Measurements from ENCODE around the gene TRAPPC11.

The TRAPPC11 gene

DNA sequence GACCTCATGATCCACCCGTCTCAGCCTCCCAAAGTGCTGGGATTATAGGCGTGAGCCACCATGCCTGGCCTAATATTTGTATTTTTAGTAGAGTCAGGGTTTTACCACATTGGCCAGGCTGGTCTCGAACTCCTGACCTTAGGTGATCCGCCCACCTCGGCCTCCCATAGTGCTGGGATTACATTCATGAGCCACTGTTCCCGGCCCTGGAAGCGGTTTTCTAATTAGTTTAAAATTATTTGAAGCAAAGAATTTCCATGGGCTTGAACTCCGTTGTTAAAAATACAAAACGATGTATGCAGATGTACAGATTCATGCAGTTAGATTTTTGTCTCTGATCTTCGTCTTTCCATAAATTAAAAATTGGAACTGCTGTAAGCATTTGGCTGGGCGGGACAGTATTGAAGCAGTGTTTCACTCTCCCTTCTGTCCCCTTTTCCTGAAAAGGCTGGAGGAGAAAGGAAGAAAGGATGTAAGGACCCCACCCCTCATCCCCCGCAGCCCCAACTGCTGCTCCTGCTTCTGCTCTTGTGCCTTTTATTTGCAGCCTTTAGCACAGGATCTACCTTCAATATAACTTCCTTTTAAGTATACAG, 12.0 kb downstream of the TRAPPC11 start:
- no peak for TF ChIP-seq ZC3H10 (CRISPR knock-in tag; IDR thresholded peaks at IDR 0.05)
- TF ChIP-seq BACH2 (CRISPR knock-in tag; IDR thresholded peaks at IDR 0.05; ENCODE audit: borderline replicate concordance) = no peak
- TF ChIP-seq, protein P1, sequence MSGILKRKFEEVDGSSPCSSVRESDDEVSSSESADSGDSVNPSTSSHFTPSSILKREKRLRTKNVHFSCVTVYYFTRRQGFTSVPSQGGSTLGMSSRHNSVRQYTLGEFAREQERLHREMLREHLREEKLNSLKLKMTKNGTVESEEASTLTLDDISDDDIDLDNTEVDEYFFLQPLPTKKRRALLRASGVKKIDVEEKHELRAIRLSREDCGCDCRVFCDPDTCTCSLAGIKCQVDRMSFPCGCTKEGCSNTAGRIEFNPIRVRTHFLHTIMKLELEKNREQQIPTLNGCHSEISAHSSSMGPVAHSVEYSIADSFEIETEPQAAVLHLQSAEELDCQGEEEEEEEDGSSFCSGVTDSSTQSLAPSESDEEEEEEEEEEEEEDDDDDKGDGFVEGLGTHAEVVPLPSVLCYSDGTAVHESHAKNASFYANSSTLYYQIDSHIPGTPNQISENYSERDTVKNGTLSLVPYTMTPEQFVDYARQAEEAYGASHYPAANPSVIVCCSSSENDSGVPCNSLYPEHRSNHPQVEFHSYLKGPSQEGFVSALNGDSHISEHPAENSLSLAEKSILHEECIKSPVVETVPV (CRISPR knock-in tag; IDR thresholded peaks at IDR 0.05) = no peak
- TF ChIP-seq SNAI2 (CRISPR knock-in tag; IDR thresholded peaks at IDR 0.05) = no peak
- TF ChIP-seq, protein P2, sequence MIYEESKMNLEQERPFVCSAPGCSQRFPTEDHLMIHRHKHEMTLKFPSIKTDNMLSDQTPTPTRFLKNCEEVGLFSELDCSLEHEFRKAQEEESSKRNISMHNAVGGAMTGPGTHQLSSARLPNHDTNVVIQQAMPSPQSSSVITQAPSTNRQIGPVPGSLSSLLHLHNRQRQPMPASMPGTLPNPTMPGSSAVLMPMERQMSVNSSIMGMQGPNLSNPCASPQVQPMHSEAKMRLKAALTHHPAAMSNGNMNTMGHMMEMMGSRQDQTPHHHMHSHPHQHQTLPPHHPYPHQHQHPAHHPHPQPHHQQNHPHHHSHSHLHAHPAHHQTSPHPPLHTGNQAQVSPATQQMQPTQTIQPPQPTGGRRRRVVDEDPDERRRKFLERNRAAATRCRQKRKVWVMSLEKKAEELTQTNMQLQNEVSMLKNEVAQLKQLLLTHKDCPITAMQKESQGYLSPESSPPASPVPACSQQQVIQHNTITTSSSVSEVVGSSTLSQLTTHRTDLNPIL (CRISPR knock-in tag; IDR thresholded peaks at IDR 0.05; ENCODE audit: low read depth) = no peak
- no peak for TF ChIP-seq GLIS3 (CRISPR knock-in tag; IDR thresholded peaks at IDR 0.05)
- ATAC-seq = no peak

DNA sequence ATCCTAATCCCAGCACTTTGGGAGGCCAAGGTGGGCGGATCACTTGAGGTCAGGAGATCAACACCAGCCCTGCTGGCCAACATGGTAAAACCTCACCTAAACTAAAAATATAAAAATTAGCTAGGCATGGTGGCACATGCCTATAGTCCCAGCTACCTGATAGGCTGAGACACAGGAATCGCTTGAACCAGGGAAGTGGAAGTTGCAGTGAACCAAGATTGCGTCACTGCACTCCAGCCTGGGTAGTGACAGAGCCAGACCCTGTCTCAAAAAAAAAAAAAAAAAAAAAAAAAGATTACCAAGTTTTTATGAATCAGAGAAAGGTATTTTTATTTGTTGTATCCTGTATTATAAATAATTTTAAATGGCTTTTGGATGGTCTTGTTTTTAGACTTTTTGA, 15.1 kb downstream of the TRAPPC11 start:
- TF ChIP-seq CSDC2 (CRISPR knock-in tag; IDR thresholded peaks at IDR 0.05) = no peak
- TF ChIP-seq, protein P1 (CRISPR knock-in tag; IDR thresholded peaks at IDR 0.05) = no peak
- TF ChIP-seq ESRRG (CRISPR knock-in tag; IDR thresholded peaks at IDR 0.05) = no peak
- TF ChIP-seq ZNF8 (CRISPR knock-in tag; IDR thresholded peaks at IDR 0.05) = no peak
- TF ChIP-seq PPARA (CRISPR knock-in tag; IDR thresholded peaks at IDR 0.05; ENCODE audit: borderline replicate concordance) = no peak
- no peak for TF ChIP-seq OSR1 (CRISPR knock-in tag; IDR thresholded peaks at IDR 0.05)
- TF ChIP-seq ZNF565 (CRISPR knock-in tag; conservative IDR thresholded peaks at IDR 0.05; ENCODE audit: low read depth) = no peak
- TF ChIP-seq ZNF70 (CRISPR knock-in tag; IDR thresholded peaks at IDR 0.05) = no peak
- no peak for TF ChIP-seq RARB (CRISPR knock-in tag; IDR thresholded peaks at IDR 0.05)
- no peak for TF ChIP-seq GLIS3 (CRISPR knock-in tag; IDR thresholded peaks at IDR 0.05)
- no peak for TF ChIP-seq BACH2 (CRISPR knock-in tag; IDR thresholded peaks at IDR 0.05; ENCODE audit: borderline replicate concordance)
- TF ChIP-seq ARNTL (CRISPR knock-in tag; IDR thresholded peaks at IDR 0.05; ENCODE audit: borderline replicate concordance, low read depth) = no peak
- TF ChIP-seq TCF4 (CRISPR knock-in tag; IDR thresholded peaks at IDR 0.05; ENCODE audit: borderline replicate concordance) = no peak
- TF ChIP-seq, protein P3, sequence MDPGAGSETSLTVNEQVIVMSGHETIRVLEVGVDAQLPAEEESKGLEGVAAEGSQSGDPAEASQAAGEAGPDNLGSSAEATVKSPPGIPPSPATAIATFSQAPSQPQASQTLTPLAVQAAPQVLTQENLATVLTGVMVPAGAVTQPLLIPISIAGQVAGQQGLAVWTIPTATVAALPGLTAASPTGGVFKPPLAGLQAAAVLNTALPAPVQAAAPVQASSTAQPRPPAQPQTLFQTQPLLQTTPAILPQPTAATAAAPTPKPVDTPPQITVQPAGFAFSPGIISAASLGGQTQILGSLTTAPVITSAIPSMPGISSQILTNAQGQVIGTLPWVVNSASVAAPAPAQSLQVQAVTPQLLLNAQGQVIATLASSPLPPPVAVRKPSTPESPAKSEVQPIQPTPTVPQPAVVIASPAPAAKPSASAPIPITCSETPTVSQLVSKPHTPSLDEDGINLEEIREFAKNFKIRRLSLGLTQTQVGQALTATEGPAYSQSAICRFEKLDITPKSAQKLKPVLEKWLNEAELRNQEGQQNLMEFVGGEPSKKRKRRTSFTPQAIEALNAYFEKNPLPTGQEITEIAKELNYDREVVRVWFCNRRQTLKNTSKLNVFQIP (CRISPR knock-in tag; IDR thresholded peaks at IDR 0.05; ENCODE audit: borderline replicate concordance, low read depth) = no peak
- TF ChIP-seq TOX (CRISPR knock-in tag; IDR thresholded peaks at IDR 0.05; ENCODE audit: borderline replicate concordance) = no peak
- no peak for TF ChIP-seq ZFP30 (CRISPR knock-in tag; IDR thresholded peaks at IDR 0.05)
- TF ChIP-seq ZC3H10 (CRISPR knock-in tag; IDR thresholded peaks at IDR 0.05) = no peak
- TF ChIP-seq, protein P4, sequence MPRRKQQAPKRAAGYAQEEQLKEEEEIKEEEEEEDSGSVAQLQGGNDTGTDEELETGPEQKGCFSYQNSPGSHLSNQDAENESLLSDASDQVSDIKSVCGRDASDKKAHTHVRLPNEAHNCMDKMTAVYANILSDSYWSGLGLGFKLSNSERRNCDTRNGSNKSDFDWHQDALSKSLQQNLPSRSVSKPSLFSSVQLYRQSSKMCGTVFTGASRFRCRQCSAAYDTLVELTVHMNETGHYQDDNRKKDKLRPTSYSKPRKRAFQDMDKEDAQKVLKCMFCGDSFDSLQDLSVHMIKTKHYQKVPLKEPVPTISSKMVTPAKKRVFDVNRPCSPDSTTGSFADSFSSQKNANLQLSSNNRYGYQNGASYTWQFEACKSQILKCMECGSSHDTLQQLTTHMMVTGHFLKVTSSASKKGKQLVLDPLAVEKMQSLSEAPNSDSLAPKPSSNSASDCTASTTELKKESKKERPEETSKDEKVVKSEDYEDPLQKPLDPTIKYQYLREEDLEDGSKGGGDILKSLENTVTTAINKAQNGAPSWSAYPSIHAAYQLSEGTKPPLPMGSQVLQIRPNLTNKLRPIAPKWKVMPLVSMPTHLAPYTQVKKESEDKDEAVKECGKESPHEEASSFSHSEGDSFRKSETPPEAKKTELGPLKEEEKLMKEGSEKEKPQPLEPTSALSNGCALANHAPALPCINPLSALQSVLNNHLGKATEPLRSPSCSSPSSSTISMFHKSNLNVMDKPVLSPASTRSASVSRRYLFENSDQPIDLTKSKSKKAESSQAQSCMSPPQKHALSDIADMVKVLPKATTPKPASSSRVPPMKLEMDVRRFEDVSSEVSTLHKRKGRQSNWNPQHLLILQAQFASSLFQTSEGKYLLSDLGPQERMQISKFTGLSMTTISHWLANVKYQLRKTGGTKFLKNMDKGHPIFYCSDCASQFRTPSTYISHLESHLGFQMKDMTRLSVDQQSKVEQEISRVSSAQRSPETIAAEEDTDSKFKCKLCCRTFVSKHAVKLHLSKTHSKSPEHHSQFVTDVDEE (CRISPR knock-in tag; IDR thresholded peaks at IDR 0.05) = no peak
- TF ChIP-seq, protein P5, sequence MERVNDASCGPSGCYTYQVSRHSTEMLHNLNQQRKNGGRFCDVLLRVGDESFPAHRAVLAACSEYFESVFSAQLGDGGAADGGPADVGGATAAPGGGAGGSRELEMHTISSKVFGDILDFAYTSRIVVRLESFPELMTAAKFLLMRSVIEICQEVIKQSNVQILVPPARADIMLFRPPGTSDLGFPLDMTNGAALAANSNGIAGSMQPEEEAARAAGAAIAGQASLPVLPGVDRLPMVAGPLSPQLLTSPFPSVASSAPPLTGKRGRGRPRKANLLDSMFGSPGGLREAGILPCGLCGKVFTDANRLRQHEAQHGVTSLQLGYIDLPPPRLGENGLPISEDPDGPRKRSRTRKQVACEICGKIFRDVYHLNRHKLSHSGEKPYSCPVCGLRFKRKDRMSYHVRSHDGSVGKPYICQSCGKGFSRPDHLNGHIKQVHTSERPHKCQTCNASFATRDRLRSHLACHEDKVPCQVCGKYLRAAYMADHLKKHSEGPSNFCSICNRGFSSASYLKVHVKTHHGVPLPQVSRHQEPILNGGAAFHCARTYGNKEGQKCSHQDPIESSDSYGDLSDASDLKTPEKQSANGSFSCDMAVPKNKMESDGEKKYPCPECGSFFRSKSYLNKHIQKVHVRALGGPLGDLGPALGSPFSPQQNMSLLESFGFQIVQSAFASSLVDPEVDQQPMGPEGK (CRISPR knock-in tag; IDR thresholded peaks at IDR 0.05; ENCODE audit: borderline replicate concordance) = no peak
- no peak for ATAC-seq

Measured in SK-N-SH treated with all-trans-retinoic acid at 6 μM for 48 hours (cell line).